ENCODE data around the gene ARHGAP44. TPM values are rescaled to one million over a fixed set of nuclear protein-coding genes. Genes with fewer than 3 reads are reported as not detected.

Gene ARHGAP44
- total and polyA plus RNA-seq, 2 experiments from 2014 or later: 5.8 to 16.4 TPM

DNA sequence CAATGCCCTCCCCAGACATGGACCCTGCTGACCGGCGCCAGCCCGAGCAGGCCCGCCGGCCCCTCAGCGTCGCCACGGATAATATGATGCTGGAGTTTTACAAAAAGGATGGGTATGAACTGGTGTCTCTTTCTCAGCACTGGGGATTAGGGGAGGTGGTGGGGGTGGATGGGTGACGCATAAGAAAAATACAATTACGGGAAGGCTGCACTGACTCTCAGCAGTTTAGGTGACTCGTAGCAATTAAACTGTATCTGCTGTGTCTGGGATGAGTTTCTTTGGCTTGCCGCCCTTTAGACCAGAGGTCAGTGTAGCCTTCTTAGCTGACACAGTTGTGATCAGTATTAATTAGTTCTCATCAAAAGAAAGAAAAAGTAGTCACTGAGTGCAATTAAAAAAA is 169.5 kb downstream of the ARHGAP44 start:
- no peak for TF ChIP-seq JUNB (IDR thresholded peaks at IDR 0.05; ENCODE audit: unreplicated experiment)
- TF ChIP-seq, protein P1, sequence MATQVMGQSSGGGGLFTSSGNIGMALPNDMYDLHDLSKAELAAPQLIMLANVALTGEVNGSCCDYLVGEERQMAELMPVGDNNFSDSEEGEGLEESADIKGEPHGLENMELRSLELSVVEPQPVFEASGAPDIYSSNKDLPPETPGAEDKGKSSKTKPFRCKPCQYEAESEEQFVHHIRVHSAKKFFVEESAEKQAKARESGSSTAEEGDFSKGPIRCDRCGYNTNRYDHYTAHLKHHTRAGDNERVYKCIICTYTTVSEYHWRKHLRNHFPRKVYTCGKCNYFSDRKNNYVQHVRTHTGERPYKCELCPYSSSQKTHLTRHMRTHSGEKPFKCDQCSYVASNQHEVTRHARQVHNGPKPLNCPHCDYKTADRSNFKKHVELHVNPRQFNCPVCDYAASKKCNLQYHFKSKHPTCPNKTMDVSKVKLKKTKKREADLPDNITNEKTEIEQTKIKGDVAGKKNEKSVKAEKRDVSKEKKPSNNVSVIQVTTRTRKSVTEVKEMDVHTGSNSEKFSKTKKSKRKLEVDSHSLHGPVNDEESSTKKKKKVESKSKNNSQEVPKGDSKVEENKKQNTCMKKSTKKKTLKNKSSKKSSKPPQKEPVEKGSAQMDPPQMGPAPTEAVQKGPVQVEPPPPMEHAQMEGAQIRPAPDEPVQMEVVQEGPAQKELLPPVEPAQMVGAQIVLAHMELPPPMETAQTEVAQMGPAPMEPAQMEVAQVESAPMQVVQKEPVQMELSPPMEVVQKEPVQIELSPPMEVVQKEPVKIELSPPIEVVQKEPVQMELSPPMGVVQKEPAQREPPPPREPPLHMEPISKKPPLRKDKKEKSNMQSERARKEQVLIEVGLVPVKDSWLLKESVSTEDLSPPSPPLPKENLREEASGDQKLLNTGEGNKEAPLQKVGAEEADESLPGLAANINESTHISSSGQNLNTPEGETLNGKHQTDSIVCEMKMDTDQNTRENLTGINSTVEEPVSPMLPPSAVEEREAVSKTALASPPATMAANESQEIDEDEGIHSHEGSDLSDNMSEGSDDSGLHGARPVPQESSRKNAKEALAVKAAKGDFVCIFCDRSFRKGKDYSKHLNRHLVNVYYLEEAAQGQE (IDR thresholded peaks at IDR 0.05; ENCODE audit: unreplicated experiment): no peak
- no peak for TF ChIP-seq ZNF114 (CRISPR knock-in tag; IDR thresholded peaks at IDR 0.05)
- TF ChIP-seq, protein P2, sequence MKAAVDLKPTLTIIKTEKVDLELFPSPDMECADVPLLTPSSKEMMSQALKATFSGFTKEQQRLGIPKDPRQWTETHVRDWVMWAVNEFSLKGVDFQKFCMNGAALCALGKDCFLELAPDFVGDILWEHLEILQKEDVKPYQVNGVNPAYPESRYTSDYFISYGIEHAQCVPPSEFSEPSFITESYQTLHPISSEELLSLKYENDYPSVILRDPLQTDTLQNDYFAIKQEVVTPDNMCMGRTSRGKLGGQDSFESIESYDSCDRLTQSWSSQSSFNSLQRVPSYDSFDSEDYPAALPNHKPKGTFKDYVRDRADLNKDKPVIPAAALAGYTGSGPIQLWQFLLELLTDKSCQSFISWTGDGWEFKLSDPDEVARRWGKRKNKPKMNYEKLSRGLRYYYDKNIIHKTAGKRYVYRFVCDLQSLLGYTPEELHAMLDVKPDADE (IDR thresholded peaks at IDR 0.05): no peak
- TF ChIP-seq NANOG (IDR thresholded peaks at IDR 0.05; ENCODE audit: borderline replicate concordance): no peak
- no peak for TF ChIP-seq ZNF331 (CRISPR knock-in tag; IDR thresholded peaks at IDR 0.05; ENCODE audit: low read depth)
- no peak for TF ChIP-seq POLR2AphosphoS5 (IDR thresholded peaks at IDR 0.05; ENCODE audit: low read depth)
- no peak for TF ChIP-seq STAT1 (IDR thresholded peaks at IDR 0.05; ENCODE audit: unreplicated experiment)
- Mint-ChIP-seq H3K4me3 (no peak overlapping the region), H3K36me3 (ENCODE audit: low read depth) (peaks cover 63% of the 10 kb centered on the region), H3K4me1 (no peaks in the 10 kb centered on the region), H3K9me3 (peaks cover 6% of the 10 kb centered on the region; the same call in 2 of the 3 replicates), H3K27ac (no peak overlapping the region), H3K27me3 (ENCODE audit: insufficient read depth, low read depth, poor library complexity) (peaks cover 3% of the 10 kb centered on the region)
- Histone ChIP-seq H3K79me2 (replicated peaks; ENCODE audit: insufficient read depth) (no peaks in the 10 kb centered on the region), H3K36me3 (ENCODE audit: insufficient read depth) (peaks cover 22% of the 10 kb centered on the region), H3F3A (replicated peaks; ENCODE audit: low read depth) (no peaks in the 10 kb centered on the region), H3K4me2 (no peak overlapping the region), H3K4me3 (no peak overlapping the region), H3K27ac (ENCODE audit: low read depth) (no peak overlapping the region), H2AFZ (no peak overlapping the region), H4K20me1 (replicated peaks; ENCODE audit: insufficient read depth) (no peaks in the 10 kb centered on the region), H3K27me3 (ENCODE audit: insufficient read depth) (no peaks in the 10 kb centered on the region), H3K9me2 (ENCODE audit: insufficient read depth) (no peaks in the 10 kb centered on the region), H3K4me1 (ENCODE audit: insufficient read depth) (no peaks in the 10 kb centered on the region)
- ATAC-seq: no peak
- no peak for DNase-seq (ENCODE audit: low spot score)

DNA sequence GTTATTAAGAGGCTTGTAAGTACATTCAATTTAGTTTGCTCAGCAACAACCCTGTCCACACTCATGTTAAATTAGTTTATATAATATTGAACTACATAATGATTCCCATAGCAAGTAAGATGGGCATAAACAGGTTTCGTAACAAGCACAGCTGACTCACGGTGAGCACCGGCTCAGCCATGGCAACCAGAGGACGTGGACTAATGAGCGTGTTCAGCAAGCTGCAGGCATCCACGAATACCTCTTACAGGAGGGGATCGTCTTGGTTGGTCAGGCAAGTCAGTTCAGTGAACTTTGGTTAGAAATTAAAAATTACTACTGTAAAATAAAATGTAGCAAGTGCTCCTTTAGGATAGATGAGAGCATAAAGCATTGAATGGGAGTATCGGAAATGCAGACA is 170.1 kb downstream of the ARHGAP44 start:
- H3K27ac Mint-ChIP-seq: no peak overlapping the region
- ATAC-seq: no peak
- H3K4me1 Mint-ChIP-seq: no peaks in the 10 kb centered on the region
- Histone ChIP-seq H3K27me3 (ENCODE audit: insufficient read depth) (no peaks in the 10 kb centered on the region), H2AFZ (no peak overlapping the region), H3K27ac (ENCODE audit: low read depth) (no peak overlapping the region), H3K4me1 (ENCODE audit: insufficient read depth) (no peaks in the 10 kb centered on the region), H3K4me3 (no peak overlapping the region), H4K20me1 (replicated peaks; ENCODE audit: insufficient read depth) (no peaks in the 10 kb centered on the region), H3K36me3 (ENCODE audit: insufficient read depth) (peaks cover 22% of the 10 kb centered on the region), H3K9me2 (ENCODE audit: insufficient read depth) (no peaks in the 10 kb centered on the region), H3F3A (replicated peaks; ENCODE audit: low read depth) (no peaks in the 10 kb centered on the region), H3K4me2 (no peak overlapping the region), H3K79me2 (replicated peaks; ENCODE audit: insufficient read depth) (no peaks in the 10 kb centered on the region)
- DNase-seq (ENCODE audit: low spot score): no peak
- peaks cover 56% of the 10 kb centered on the region for H3K36me3 Mint-ChIP-seq (ENCODE audit: low read depth)
- peaks cover 6% of the 10 kb centered on the region; the same call in 2 of the 3 replicates for H3K9me3 Mint-ChIP-seq
- H3K4me3 Mint-ChIP-seq: no peak overlapping the region
- peaks cover 3% of the 10 kb centered on the region for H3K27me3 Mint-ChIP-seq (ENCODE audit: insufficient read depth, low read depth, poor library complexity)
- no peak for TF ChIP-seq POLR2AphosphoS5 (IDR thresholded peaks at IDR 0.05; ENCODE audit: low read depth)
- TF ChIP-seq, protein P2 (IDR thresholded peaks at IDR 0.05): no peak
- TF ChIP-seq, protein P1 (IDR thresholded peaks at IDR 0.05; ENCODE audit: unreplicated experiment): no peak
- TF ChIP-seq EZH2 (IDR thresholded peaks at IDR 0.05; ENCODE audit: low read depth, unreplicated experiment): no peak
- no peak for TF ChIP-seq CREB1 (CRISPR knock-in tag; IDR thresholded peaks at IDR 0.05; ENCODE audit: low read depth)
- no peak for TF ChIP-seq ZNF331 (CRISPR knock-in tag; IDR thresholded peaks at IDR 0.05; ENCODE audit: low read depth)
- TF ChIP-seq STAT1 (IDR thresholded peaks at IDR 0.05; ENCODE audit: unreplicated experiment): no peak
- TF ChIP-seq ZNF114 (CRISPR knock-in tag; IDR thresholded peaks at IDR 0.05): no peak
- TF ChIP-seq EZH2phosphoT487 (IDR thresholded peaks at IDR 0.05; ENCODE audit: unreplicated experiment): no peak

Data from GM23338 (cell line).